Measurements from ENCODE around the gene SEC31A. TPM values are rescaled to one million over a fixed set of nuclear protein-coding genes. Genes with fewer than 3 reads are reported as not detected.
A peak's percentile ranks its signal among the peaks of the same experiment; 100 is the strongest.

The SEC31A gene
- total and polyA plus RNA-seq, 2 of the 4 experiments (the other 2 are of a cell fraction) = 278 to 366 TPM

DNA sequence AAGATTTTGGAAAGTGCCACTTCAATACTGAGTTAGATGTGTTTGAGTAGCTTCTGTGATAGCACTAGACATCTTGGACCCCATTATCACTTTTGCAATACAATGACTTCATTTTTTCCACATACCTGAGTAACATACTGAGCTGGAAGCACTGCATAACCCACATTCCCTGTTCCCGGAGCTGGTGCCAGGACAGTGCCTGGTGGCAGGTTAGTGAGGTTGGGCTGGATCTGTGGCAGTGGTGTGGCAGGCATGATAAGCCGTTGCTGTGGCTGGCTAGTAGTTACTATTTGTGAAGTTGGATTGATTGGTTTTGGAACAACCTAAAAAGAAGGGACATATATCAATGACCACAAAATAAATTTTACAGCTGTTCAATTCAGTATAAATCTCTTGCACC, 48.5 kb upstream of the SEC31A start:
- dilution Hi-C loops (cut with HindIII; ENCODE audit: low sequenced_read_pairs, unreplicated experiment) = no loop called here
- no peak for DNase-seq

More for the DNA sequence above, 48.5 kb upstream of the SEC31A start:
- POLR2A ChIA-PET (ENCODE audit: unreplicated experiment) = no interaction called here
- intact Hi-C loops (cut with micrococcal nuclease) = no loop called here
- CTCF ChIA-PET = interaction anchor here (1.1 kb wide), 1 partner anchor 10 kb away, joined by 4 read pairs; no protein-coding TSS in a partner anchor
- Histone ChIP-seq H3K56ac (ENCODE audit: extremely low read depth, insufficient read depth, low read length) (no peak overlapping the region), H2AFZ (replicated peaks; ENCODE audit: low read length, poor library complexity) (no peak overlapping the region), H3K9me1 (ENCODE audit: insufficient read depth, low read length) (no peaks in the 10 kb centered on the region), H3K27me3 (ENCODE audit: control insufficient read depth, insufficient read depth, low read length) (no peaks in the 10 kb centered on the region), H2BK20ac (ENCODE audit: low read depth, low read length) (no peak overlapping the region), H2AK5ac (ENCODE audit: low read depth, low read length) (no peak overlapping the region), H3K36me3 (ENCODE audit: control insufficient read depth, insufficient read depth, low read length) (peaks cover 15% of the 10 kb centered on the region), H3K4me3 (ENCODE audit: insufficient read depth, low read depth, low read length) (no peak overlapping the region), H3K14ac (replicated peaks; ENCODE audit: low read depth, low read length) (no peak overlapping the region), H3K79me1 (ENCODE audit: low read depth in 1 of 2, low read length in 2 of 2) (peaks cover 0 to 9% of the 10 kb centered on the region in 2 experiments; a peak in 3 of 4 replicates), H2BK120ac (ENCODE audit: low read depth, low read length) (no peak overlapping the region), H2BK15ac (ENCODE audit: low read depth, low read length) (no peak overlapping the region), H2AK9ac (replicated peaks; ENCODE audit: low read depth, low read length, poor library complexity) (no peak overlapping the region), H3K4me2 (ENCODE audit: low read depth, low read length) (no peak overlapping the region), H2BK5ac (ENCODE audit: low read depth, low read length, poor library complexity, severe bottlenecking) (no peak overlapping the region), H3K18ac (ENCODE audit: low read depth, low read length) (no peak overlapping the region), H3K23ac (ENCODE audit: low read depth, low read length) (0 out of 2 replicates have a peak overlapping the region, but pooled peaks have one; percentile 12), H4K20me1 (ENCODE audit: insufficient read depth, low read length) (no peaks in the 10 kb centered on the region), H4K5ac (ENCODE audit: low read depth, low read length) (no peak overlapping the region), H4K91ac (ENCODE audit: insufficient read depth, low read depth, low read length) (no peak overlapping the region), H4K8ac (ENCODE audit: low read depth in 2 of 2, low read length in 2 of 2) (no peak overlapping the region), H3K4me1 (ENCODE audit: control insufficient read depth, insufficient read depth, low read length) (no peaks in the 10 kb centered on the region), H3K27ac (ENCODE audit: insufficient read depth, low read length) (no peak overlapping the region), H3K9ac (ENCODE audit: low read depth, low read length) (no peak overlapping the region), H3K4ac (ENCODE audit: low read depth, low read length) (no peak overlapping the region), H3K9me3 (ENCODE audit: control insufficient read depth, insufficient read depth, low read length) (no peaks in the 10 kb centered on the region)
- no peak for ATAC-seq (ENCODE audit: low read depth)
- no peak for TF ChIP-seq MAFK (IDR thresholded peaks at IDR 0.05; ENCODE audit: low read depth, low read length)
- TF ChIP-seq CEBPB (IDR thresholded peaks at IDR 0.05; ENCODE audit: low read depth, low read length) = no peak
- TF ChIP-seq RFX5 (IDR thresholded peaks at IDR 0.05; ENCODE audit: low read depth, low read length) = no peak
- TF ChIP-seq RCOR1 (IDR thresholded peaks at IDR 0.05; ENCODE audit: insufficient replicate concordance, low read length) = no peak
- TF ChIP-seq POLR2A (IDR thresholded peaks at IDR 0.05; ENCODE audit: low read depth, low read length) = no peak
- TF ChIP-seq CHD1 (IDR thresholded peaks at IDR 0.05; ENCODE audit: low read depth, low read length) = no peak
- TF ChIP-seq USF2 (IDR thresholded peaks at IDR 0.05; ENCODE audit: low read depth, low read length) = no peak
- no peak for TF ChIP-seq SMC3 (IDR thresholded peaks at IDR 0.05; ENCODE audit: low read depth, low read length)
- TF ChIP-seq CTCF (conservative IDR thresholded peaks at IDR 0.05; ENCODE audit: low read depth, low read length) = no peak
- no peak for TF ChIP-seq MAZ (IDR thresholded peaks at IDR 0.05; ENCODE audit: borderline replicate concordance, low read depth, low read length)
- no TSS peak for BruUV-seq (replicated peaks)
- in situ Hi-C loops (cut with MboI; ENCODE audit: low sequenced_read_pairs) = no loop called here
- whole genome bisulfite sequencing, 2 experiments (ENCODE audit: extremely low coverage in 2 of 2, insufficient read length in 1 of 2) = no CpG with 5 or more reads among the region's 2 CpGs

All from IMR-90 (cell line).